ENCODE results near the gene BRSK1. TPM values are rescaled to one million over a fixed set of nuclear protein-coding genes. Genes with fewer than 3 reads are reported as not detected.

BRSK1 gene
- total and polyA plus RNA-seq, 8 donors = 1.5 to 67.7 (median 5.4) TPM; not detected in 2

GRCh38 chr19:55264531-55264930, 19.3 kb upstream of the BRSK1 start:
- H3K27ac ChIP-seq = no peak overlapping the region
- H3K36me3 ChIP-seq = peaks cover 7 to 37% (median 29%) of the 10 kb centered on the region in 4 donors
- intact Hi-C loops (cut with DNase I; ENCODE audit: low total_unique reads) = no loop called here
- no peaks in the 10 kb centered on the region for H3K27me3 ChIP-seq
- no peak for TF ChIP-seq EP300 (IDR thresholded peaks at IDR 0.05)
- no peak for TF ChIP-seq POLR2A (IDR thresholded peaks at IDR 0.05)
- no peak for TF ChIP-seq CTCF (IDR thresholded peaks at IDR 0.05)
- no peak for TF ChIP-seq POLR2AphosphoS5 (IDR thresholded peaks at IDR 0.05)
- DNase-seq = no peak
- WGBS, 5 donors = 82 to 91% (median 86%) methylated on average over 5 of the region's 5 CpGs
- H3K4me1 ChIP-seq = peaks cover 6 to 8% (median 6%) of the 10 kb centered on the region in 4 donors
- no peak overlapping the region for H3K4me3 ChIP-seq
- H3K9me3 ChIP-seq = no peaks in the 10 kb centered on the region

GRCh38 chr19:55265173-55265572, 18.6 kb upstream of the BRSK1 start:
- 90 to 95% (median 92%) methylated on average over 10 to 16 of the region's 16 CpGs for WGBS, 5 donors
- DNase-seq = no peak

GRCh38 chr19:55265723-55266386, 17.9 kb upstream of the BRSK1 start:
- Histone ChIP-seq H3K9me3 (no peaks in the 10 kb centered on the region), H3K4me1 (no peaks in the 10 kb centered on the region), H3K36me3 (peaks cover 7 to 51% (median 42%) of the 10 kb centered on the region in 4 donors), H3K27ac (no peak overlapping the region), H3K4me3 (no peak overlapping the region), H3K27me3 (no peaks in the 10 kb centered on the region)
- DNase-seq = no peak
- 91 to 97% (median 92%) methylated on average over 11 to 12 of the region's 12 CpGs for WGBS, 5 donors
- intact Hi-C loops (cut with DNase I; ENCODE audit: low total_unique reads) = no loop called here
- no peak for TF ChIP-seq CTCF (IDR thresholded peaks at IDR 0.05)
- TF ChIP-seq EP300 (IDR thresholded peaks at IDR 0.05) = no peak
- TF ChIP-seq POLR2A (IDR thresholded peaks at IDR 0.05) = no peak
- TF ChIP-seq POLR2AphosphoS5 (IDR thresholded peaks at IDR 0.05) = no peak

More at GRCh38 chr19:55265173-55265572, 18.6 kb upstream of the BRSK1 start:
- Histone ChIP-seq H3K27ac (no peak overlapping the region), H3K27me3 (no peaks in the 10 kb centered on the region), H3K36me3 (peaks cover 7 to 44% (median 35%) of the 10 kb centered on the region in 4 donors), H3K4me3 (no peak overlapping the region), H3K9me3 (no peaks in the 10 kb centered on the region), H3K4me1 (peaks cover 0 to 1% (median 0%) of the 10 kb centered on the region in 4 donors)
- TF ChIP-seq POLR2A (IDR thresholded peaks at IDR 0.05) (no peak), EP300 (IDR thresholded peaks at IDR 0.05) (no peak), POLR2AphosphoS5 (IDR thresholded peaks at IDR 0.05) (no peak), CTCF (IDR thresholded peaks at IDR 0.05) (no peak)
- intact Hi-C loops (cut with DNase I; ENCODE audit: low total_unique reads) = no loop called here

GRCh38 chr19:55266404-55266803, 17.4 kb upstream of the BRSK1 start:
- Histone ChIP-seq H3K4me1 (no peaks in the 10 kb centered on the region), H3K27ac (no peak overlapping the region), H3K36me3 (peaks cover 7 to 56% (median 46%) of the 10 kb centered on the region in 4 donors), H3K27me3 (no peaks in the 10 kb centered on the region), H3K9me3 (no peaks in the 10 kb centered on the region), H3K4me3 (no peak overlapping the region)
- no peak for TF ChIP-seq EP300 (IDR thresholded peaks at IDR 0.05)
- no peak for TF ChIP-seq CTCF (IDR thresholded peaks at IDR 0.05)
- no peak for TF ChIP-seq POLR2A (IDR thresholded peaks at IDR 0.05)
- TF ChIP-seq POLR2AphosphoS5 (IDR thresholded peaks at IDR 0.05) = no peak
- intact Hi-C loops (cut with DNase I; ENCODE audit: low total_unique reads) = no loop called here
- no peak for DNase-seq
- 94 to 98% (median 96%) methylated on average over 3 of the region's 3 CpGs for WGBS, 5 donors

Data from stomach (tissue), 9 donors.